ENCODE measurements around the gene ANK3. TPM values are rescaled to one million over a fixed set of nuclear protein-coding genes. Genes with fewer than 3 reads are reported as not detected.

Gene ANK3
- total RNA-seq, 1 experiment from 2014 or later: 29.8 TPM

GRCh38 chr10:60349426-60349825 lies 40.2 kb downstream of the ANK3 start:
- H3K4me3 Mint-ChIP-seq (ENCODE audit: low read depth, unreplicated experiment): no peak overlapping the region
- BruUV-seq (replicated peaks): no TSS peak
- no peak overlapping the region for H3K27ac Mint-ChIP-seq (ENCODE audit: unreplicated experiment)
- CTCF ChIA-PET: interaction anchor here (0.9 kb wide), 1 partner anchor 14 kb away, joined by 3 read pairs; no protein-coding TSS in a partner anchor
- DNase-seq: no peak
- H3K27me3 Mint-ChIP-seq (ENCODE audit: unreplicated experiment): no peaks in the 10 kb centered on the region
- no peaks in the 10 kb centered on the region for H3K4me1 Mint-ChIP-seq (ENCODE audit: low read depth, unreplicated experiment)
- H3K9me3 Mint-ChIP-seq (ENCODE audit: low read depth, unreplicated experiment): no peaks in the 10 kb centered on the region
- TF ChIP-seq, protein P1, sequence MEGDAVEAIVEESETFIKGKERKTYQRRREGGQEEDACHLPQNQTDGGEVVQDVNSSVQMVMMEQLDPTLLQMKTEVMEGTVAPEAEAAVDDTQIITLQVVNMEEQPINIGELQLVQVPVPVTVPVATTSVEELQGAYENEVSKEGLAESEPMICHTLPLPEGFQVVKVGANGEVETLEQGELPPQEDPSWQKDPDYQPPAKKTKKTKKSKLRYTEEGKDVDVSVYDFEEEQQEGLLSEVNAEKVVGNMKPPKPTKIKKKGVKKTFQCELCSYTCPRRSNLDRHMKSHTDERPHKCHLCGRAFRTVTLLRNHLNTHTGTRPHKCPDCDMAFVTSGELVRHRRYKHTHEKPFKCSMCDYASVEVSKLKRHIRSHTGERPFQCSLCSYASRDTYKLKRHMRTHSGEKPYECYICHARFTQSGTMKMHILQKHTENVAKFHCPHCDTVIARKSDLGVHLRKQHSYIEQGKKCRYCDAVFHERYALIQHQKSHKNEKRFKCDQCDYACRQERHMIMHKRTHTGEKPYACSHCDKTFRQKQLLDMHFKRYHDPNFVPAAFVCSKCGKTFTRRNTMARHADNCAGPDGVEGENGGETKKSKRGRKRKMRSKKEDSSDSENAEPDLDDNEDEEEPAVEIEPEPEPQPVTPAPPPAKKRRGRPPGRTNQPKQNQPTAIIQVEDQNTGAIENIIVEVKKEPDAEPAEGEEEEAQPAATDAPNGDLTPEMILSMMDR (IDR thresholded peaks at IDR 0.05; ENCODE audit: unreplicated experiment): no peak
- intact Hi-C loops (cut with micrococcal nuclease; ENCODE audit: unreplicated experiment): loop anchor here (5.0 kb wide), 1 partner anchor 63 kb away; no protein-coding TSS in a partner anchor
- no peaks in the 10 kb centered on the region for H3K36me3 Mint-ChIP-seq (ENCODE audit: insufficient read depth, unreplicated experiment)

GRCh38 chr10:60348982-60349381 lies 40.7 kb downstream of the ANK3 start:
- DNase-seq: no peak
- BruUV-seq (replicated peaks): no TSS peak
- Mint-ChIP-seq H3K27me3 (ENCODE audit: unreplicated experiment) (no peaks in the 10 kb centered on the region), H3K9me3 (ENCODE audit: low read depth, unreplicated experiment) (no peaks in the 10 kb centered on the region), H3K27ac (ENCODE audit: unreplicated experiment) (no peak overlapping the region), H3K4me3 (ENCODE audit: low read depth, unreplicated experiment) (no peak overlapping the region), H3K4me1 (ENCODE audit: low read depth, unreplicated experiment) (no peaks in the 10 kb centered on the region), H3K36me3 (ENCODE audit: insufficient read depth, unreplicated experiment) (no peaks in the 10 kb centered on the region)
- TF ChIP-seq, protein P1 (IDR thresholded peaks at IDR 0.05; ENCODE audit: unreplicated experiment): no peak
- CTCF ChIA-PET: interaction anchor here (0.9 kb wide), 1 partner anchor 13 kb away, joined by 3 read pairs; no protein-coding TSS in a partner anchor
- intact Hi-C loops (cut with micrococcal nuclease; ENCODE audit: unreplicated experiment): loop anchor here (5.0 kb wide), 1 partner anchor 63 kb away; no protein-coding TSS in a partner anchor

DNA sequence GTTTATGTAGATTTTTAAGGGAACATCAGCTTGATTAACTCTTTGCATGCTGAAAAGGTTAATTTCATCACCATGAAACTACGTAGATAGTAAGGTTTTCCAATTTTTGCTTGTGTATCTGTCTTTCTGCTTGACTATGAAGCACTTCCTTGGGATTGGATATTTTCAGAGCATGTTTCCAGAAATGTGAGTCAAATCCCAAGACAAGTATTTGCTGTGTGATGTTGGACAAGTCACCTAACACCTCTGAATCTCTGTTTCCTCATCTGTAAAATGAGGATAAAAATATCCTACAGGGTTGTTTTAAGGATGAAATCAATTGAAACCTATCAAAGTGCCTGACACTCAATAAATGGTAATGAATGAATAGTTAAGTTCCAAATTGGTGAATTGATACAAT lies 42.4 kb downstream of the ANK3 start:
- H3K36me3 Mint-ChIP-seq (ENCODE audit: insufficient read depth, unreplicated experiment): no peaks in the 10 kb centered on the region
- H3K27ac Mint-ChIP-seq (ENCODE audit: unreplicated experiment): no peak overlapping the region
- no peaks in the 10 kb centered on the region for H3K9me3 Mint-ChIP-seq (ENCODE audit: low read depth, unreplicated experiment)
- no TSS peak for BruUV-seq (replicated peaks)
- H3K27me3 Mint-ChIP-seq (ENCODE audit: unreplicated experiment): no peaks in the 10 kb centered on the region
- no peaks in the 10 kb centered on the region for H3K4me1 Mint-ChIP-seq (ENCODE audit: low read depth, unreplicated experiment)
- DNase-seq: no peak
- intact Hi-C loops (cut with micrococcal nuclease; ENCODE audit: unreplicated experiment): loop anchor here (5.0 kb wide), 1 partner anchor 65 kb away; no protein-coding TSS in a partner anchor
- CTCF ChIA-PET: no interaction called here
- no peak overlapping the region for H3K4me3 Mint-ChIP-seq (ENCODE audit: low read depth, unreplicated experiment)
- TF ChIP-seq, protein P1 (IDR thresholded peaks at IDR 0.05; ENCODE audit: unreplicated experiment): no peak

DNA sequence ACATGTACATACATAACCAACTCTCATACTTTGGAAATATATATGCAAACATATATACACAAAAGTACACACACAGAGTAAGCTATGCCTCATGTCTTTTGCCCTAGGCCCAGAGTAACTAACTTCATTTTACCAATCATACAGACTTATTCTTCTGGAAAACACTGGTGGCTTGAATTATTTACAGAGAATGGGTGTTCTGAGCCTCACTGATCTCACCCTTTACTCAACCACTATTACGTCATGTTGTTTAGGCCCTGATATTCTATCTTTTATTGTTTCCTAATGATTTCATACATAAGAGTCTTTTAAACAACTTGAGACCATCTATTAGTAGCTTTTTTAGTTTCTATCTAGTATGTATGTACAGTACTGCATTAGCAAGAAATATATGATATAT lies 43.0 kb downstream of the ANK3 start:
- no TSS peak for BruUV-seq (replicated peaks)
- Mint-ChIP-seq H3K36me3 (ENCODE audit: insufficient read depth, unreplicated experiment) (no peaks in the 10 kb centered on the region), H3K4me3 (ENCODE audit: low read depth, unreplicated experiment) (no peak overlapping the region), H3K4me1 (ENCODE audit: low read depth, unreplicated experiment) (no peaks in the 10 kb centered on the region), H3K9me3 (ENCODE audit: low read depth, unreplicated experiment) (no peaks in the 10 kb centered on the region), H3K27ac (ENCODE audit: unreplicated experiment) (no peak overlapping the region), H3K27me3 (ENCODE audit: unreplicated experiment) (no peaks in the 10 kb centered on the region)
- TF ChIP-seq, protein P1 (IDR thresholded peaks at IDR 0.05; ENCODE audit: unreplicated experiment): no peak
- CTCF ChIA-PET: no interaction called here
- no peak for DNase-seq
- intact Hi-C loops (cut with micrococcal nuclease; ENCODE audit: unreplicated experiment): loop anchor here (5.0 kb wide), 1 partner anchor 66 kb away; no protein-coding TSS in a partner anchor
